Renal cortical epithelial cell (primary cell): Measurements from ENCODE around the gene ZNF750. TPM values are rescaled to one million over a fixed set of nuclear protein-coding genes. Genes with fewer than 3 reads are reported as not detected.

Source experiments
- DNase-seq: peaks from one replicate; pipeline ENCODE4 v3.0.0-alpha.2; 2011; ENCODE audit warnings: low read depth
- total RNA-seq: library from RNA; depleted of rRNA; stranded (reverse); fragments of >200 nt; gene quantifications from 2 replicates; pipeline ENCODE4 v1.2.3, GENCODE V29; 2014

Gene ZNF750
- total RNA-seq, 1 donor from 2014 or later: not detected

DNA sequence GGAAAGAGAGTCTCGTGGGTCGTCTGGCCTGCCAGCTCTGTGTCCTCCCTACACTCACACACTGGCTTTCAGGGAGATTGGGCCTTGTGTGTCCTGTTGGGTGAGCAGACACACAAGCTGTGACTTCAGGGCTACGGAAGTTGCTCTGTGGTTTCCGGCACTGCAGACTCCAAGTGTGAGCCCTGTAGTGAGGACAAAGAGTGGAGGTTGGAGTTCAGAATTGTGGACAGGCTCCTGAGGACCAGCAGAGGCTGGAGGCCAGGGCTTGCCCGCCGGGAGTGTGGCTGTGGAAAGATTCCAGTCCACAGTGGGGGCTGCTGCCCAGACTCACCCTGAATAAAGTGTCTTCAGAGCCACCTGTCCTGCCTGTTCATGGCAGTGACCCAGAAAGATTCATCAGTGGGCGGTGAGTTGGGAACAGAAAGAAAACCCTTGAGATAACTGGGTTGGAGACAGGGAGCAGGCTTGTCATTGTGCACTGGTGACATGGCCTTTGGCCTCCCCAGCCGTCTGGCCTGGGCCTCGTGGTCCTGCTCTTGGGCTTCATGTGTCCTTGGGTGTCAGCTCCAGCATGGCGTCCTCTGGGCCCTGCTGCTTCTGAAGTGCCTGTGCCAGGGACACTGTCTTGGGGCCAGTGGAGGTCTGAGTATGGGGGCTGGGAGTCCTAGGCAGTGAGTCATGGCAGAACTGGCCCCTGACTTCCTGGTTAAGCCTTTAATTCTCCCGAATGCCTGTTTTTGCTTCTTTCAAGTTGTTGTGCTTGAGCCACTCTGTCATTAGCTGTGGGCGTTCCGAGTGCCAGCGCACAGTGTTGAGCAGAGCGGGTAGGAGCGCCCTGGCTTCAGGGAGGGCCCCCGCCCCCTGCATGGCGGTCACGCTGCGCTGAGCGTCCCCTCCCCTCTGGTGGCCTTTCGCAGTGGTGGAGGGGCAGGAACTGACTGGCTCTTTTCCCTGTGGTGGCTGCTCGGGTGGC is 19.9 kb upstream of the ZNF750 start:
- peak; percentile 96 for DNase-seq

- peak; percentile 33 for DNase-seq
Observed at GRCh38 chr17:82858376-82859126, 18.7 kb upstream of the ZNF750 start.

- DNase-seq: no peak
Observed at GRCh38 chr17:82856361-82856760, 16.5 kb upstream of the ZNF750 start.

DNA sequence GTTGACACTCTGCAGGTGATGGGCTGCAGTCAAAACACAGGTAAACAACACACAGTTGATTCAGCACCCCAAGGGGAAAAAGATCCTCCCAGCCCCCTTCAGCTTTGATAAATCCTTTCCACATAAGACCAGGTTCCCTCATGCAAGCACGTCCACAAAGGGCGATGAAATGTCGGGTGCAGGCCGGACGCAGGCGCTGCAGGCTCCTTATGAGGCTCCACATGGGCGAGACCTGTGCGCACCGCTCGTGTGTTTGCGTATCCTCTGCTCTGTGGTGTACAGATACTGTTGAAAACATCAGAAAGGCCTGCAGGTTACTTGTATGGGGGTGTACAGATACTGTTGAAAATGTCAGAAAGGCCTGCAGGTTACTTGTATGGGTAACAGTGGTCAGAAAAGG is 14.4 kb upstream of the ZNF750 start:
- DNase-seq: no peak

- DNase-seq: no peak
Observed at GRCh38 chr17:82851381-82851780, 11.6 kb upstream of the ZNF750 start.

GRCh38 chr17:82849076-82849945 is 9.5 kb upstream of the ZNF750 start:
- DNase-seq: no peak

GRCh38 chr17:82848022-82848592 is 8.3 kb upstream of the ZNF750 start:
- peak; percentile 29 for DNase-seq

DNA sequence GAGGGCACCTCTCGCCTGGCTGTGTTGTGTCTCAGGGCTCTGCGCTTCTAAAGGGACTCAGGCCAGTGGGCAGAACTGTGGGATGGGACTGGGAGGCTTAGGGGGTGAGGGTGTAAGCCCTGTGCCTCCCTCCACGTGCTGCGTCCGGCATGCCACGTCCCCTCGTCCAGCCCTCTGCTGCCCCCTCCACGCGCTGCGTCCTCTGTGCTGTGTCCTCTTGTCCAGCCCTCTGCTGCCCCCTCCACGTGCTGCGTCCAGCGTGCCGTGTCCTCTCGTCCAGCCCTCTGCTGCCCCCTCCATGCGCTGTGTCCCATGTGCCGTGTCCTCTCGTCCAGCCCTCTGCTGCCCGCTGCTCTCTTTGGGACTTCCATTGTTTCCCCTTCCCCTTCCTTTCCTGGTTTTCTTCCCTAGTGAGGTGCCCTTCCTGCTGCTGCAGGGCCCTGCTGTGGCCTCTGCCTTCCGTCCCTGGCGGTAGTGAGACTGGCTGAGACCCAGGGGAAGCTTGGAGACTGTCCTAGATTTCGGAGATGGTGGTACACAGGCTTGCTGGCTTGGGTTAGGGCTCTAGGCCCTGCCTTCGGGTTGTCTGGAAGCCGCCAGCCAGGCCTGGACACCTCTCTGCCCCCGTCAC is 6.4 kb upstream of the ZNF750 start:
- DNase-seq: no peak

- DNase-seq: no peak
Observed at GRCh38 chr17:82845163-82845807, 5.5 kb upstream of the ZNF750 start.

GRCh38 chr17:82844796-82845162 is 5.0 kb upstream of the ZNF750 start:
- no peak for DNase-seq

- no peak for DNase-seq
Observed at GRCh38 chr17:82843904-82844680, 4.3 kb upstream of the ZNF750 start.

GRCh38 chr17:82841921-82842596 is 2.2 kb upstream of the ZNF750 start:
- DNase-seq: no peak

GRCh38 chr17:82840431-82840831 is 609 bp upstream of the ZNF750 start:
- DNase-seq: no peak

GRCh38 chr17:82838386-82839063 is 1.3 kb downstream of the ZNF750 start:
- peak; percentile 66 for DNase-seq

GRCh38 chr17:82837586-82838320 is 2.1 kb downstream of the ZNF750 start:
- DNase-seq: no peak

DNA sequence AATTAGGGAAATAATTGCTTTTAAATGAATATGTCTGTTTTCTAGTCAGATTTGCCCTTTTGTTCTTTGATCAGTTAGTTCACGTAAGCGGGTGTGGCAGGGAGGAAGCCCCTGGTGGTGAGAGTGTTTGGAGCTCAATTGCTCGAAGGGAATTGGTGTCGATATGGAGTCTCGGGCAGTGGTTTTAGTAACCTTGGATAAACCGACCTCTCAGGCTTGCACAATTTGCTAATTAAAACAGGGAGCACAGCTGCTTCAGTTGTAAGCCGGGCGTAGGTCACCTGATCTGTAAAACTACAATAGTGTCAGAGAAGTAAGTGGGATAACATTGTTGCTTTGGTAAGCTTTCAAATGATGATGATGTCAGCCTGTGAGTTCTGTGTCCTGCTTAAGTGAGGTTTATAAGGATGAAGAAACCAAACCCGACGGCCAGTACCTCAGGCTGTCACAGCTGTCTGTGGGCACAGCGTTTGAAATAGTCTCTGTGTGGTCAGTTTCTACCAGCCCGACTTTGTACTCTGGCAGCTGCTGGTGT is 2.9 kb downstream of the ZNF750 start:
- DNase-seq: peak; percentile 57

DNA sequence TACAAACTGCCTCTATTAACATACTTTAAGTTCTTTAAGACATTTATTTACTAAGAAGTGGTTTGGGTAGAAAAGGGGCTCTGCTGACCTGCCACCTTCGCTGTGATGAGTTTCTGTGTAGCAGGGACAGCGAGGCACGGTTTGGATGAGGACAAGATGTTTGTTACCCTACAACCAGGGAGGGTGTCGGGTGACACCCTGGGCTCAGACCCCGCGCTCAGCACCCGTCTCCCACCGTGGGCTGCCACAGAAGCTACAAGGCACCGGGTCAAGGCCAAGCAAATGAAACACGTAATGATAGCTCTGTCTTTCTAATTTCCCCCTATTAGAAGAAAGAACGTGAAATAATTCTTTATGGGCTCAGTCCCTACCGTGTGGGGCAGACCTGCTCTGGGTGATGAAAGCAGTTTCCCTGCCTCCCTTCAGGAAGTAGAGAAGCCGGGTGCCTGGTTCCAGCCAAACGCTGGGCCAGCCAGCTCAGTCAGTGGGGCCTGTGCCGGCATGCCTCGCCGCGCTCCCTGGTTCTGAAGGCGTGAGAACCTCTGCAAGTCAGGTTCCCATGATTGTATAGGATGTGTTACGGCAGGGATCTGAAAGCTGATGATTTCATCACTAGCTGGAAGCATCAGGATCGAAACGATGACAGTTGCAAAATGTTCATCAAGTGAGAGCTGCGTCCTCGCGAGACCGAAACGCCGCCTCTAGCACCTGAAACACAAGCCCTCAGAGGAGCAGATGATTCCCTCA is 3.9 kb downstream of the ZNF750 start:
- DNase-seq: no peak
